WTC11 (cell line): ENCODE measurements around the gene CCM2. TPM values are rescaled to one million over a fixed set of nuclear protein-coding genes. Genes with fewer than 3 reads are reported as not detected.

Experiments
- ATAC-seq: fragments of 200-7000 bp; cut with Tn5 transposase; 2 replicates; pipeline ENCODE4 v1.10.0; 2021; ENCODE audit warnings: mild to moderate bottlenecking, moderate library complexity
- CTCF ChIA-PET: fragments of 300-600 bp; sonication (Branson Sonifier 250); formaldehyde crosslinking; loops from one replicate; lab custom pipeline; 2021; ENCODE audit warnings: antibody characterized with exemption; lab: Charles Lee
- POLR2A ChIA-PET: fragments of 350-600 bp; sonication (Branson Sonifier 250); formaldehyde crosslinking; loops from one replicate; lab custom pipeline; 2021; ENCODE audit warnings: antibody characterized with exemption; lab: Charles Lee
- DNase-seq: peaks from one replicate; pipeline ENCODE4 v3.0.0; 2021; ENCODE audit warnings: low spot score
- H3K27ac Mint-ChIP-seq: 2 replicates; pipeline ENCODE4 v1.8.0; 2021; ENCODE audit warnings: mixed read lengths
- H3K27me3 Mint-ChIP-seq: 2 replicates; pipeline ENCODE4 v1.8.0; 2021; ENCODE audit warnings: low read depth, mild to moderate bottlenecking, moderate library complexity, mixed read lengths
- H3K36me3 Mint-ChIP-seq: 2 replicates; pipeline ENCODE4 v1.8.0; 2021; ENCODE audit warnings: mixed read lengths
- H3K4me1 Mint-ChIP-seq: 2 replicates; pipeline ENCODE4 v1.8.0; 2022; ENCODE audit warnings: mixed read lengths
- H3K4me3 Mint-ChIP-seq: 2 replicates; pipeline ENCODE4 v1.8.0; 2021; ENCODE audit warnings: mild to moderate bottlenecking, moderate library complexity, mixed read lengths
- H3K9me3 Mint-ChIP-seq: 2 replicates; pipeline ENCODE4 v1.8.0; 2021; ENCODE audit warnings: mixed read lengths
- CREB1 ChIP-seq: sonication (generic); formaldehyde crosslinking; IDR thresholded peaks from 2 replicates; pipeline ENCODE4 v1.8.0; 2023; ENCODE audit warnings: mild to moderate bottlenecking, missing genetic modification reagents
- ESRRA ChIP-seq: sonication (generic); formaldehyde crosslinking; IDR thresholded peaks from 2 replicates; pipeline ENCODE4 v1.8.1; 2022; ENCODE audit warnings: mild to moderate bottlenecking, missing genetic modification reagents, borderline replicate concordance
- FOXK1 ChIP-seq: sonication (generic); formaldehyde crosslinking; IDR thresholded peaks from 2 replicates; pipeline ENCODE4 v1.8.0; 2022; ENCODE audit warnings: mild to moderate bottlenecking, moderate library complexity, missing genetic modification reagents
- GABPB1 ChIP-seq: sonication (generic); formaldehyde crosslinking; IDR thresholded peaks from 2 replicates; pipeline ENCODE4 v1.8.1; 2023; ENCODE audit warnings: mild to moderate bottlenecking, missing genetic modification reagents
- HMGXB4 ChIP-seq: sonication (generic); formaldehyde crosslinking; IDR thresholded peaks from 2 replicates; pipeline ENCODE4 v1.8.1; 2023; ENCODE audit warnings: mild to moderate bottlenecking, moderate library complexity, missing genetic modification reagents
- NFYB ChIP-seq: sonication (generic); formaldehyde crosslinking; conservative IDR thresholded peaks from 2 replicates; pipeline ENCODE4 v1.8.0; 2022; ENCODE audit warnings: low read depth, missing genetic modification reagents
- NR2C2 ChIP-seq: sonication (generic); formaldehyde crosslinking; IDR thresholded peaks from 2 replicates; pipeline ENCODE4 v1.8.0; 2022; ENCODE audit warnings: mild to moderate bottlenecking, missing genetic modification reagents
- OVOL2 ChIP-seq: fragments of 250-450 bp; sonication (Bioruptor Pico); IDR thresholded peaks from 2 replicates; pipeline ENCODE4 v1.9.0; 2021; ENCODE audit warnings: mild to moderate bottlenecking, borderline replicate concordance
- SMAD3 ChIP-seq: sonication (generic); formaldehyde crosslinking; IDR thresholded peaks from 2 replicates; pipeline ENCODE4 v1.8.0; 2022; ENCODE audit warnings: missing genetic modification reagents, mild to moderate bottlenecking, borderline replicate concordance
- SMAD4 ChIP-seq: sonication (generic); formaldehyde crosslinking; IDR thresholded peaks from 2 replicates; pipeline ENCODE4 v1.8.0; 2022; ENCODE audit warnings: mild to moderate bottlenecking, missing genetic modification reagents
- SOX15 ChIP-seq: fragments of 250-450 bp; sonication (Bioruptor Pico); IDR thresholded peaks from 2 replicates; pipeline ENCODE4 v1.9.0; 2021; ENCODE audit warnings: mild to moderate bottlenecking
- SP1 ChIP-seq: sonication (generic); formaldehyde crosslinking; conservative IDR thresholded peaks from 2 replicates; pipeline ENCODE4 v1.8.1; 2022; ENCODE audit warnings: missing genetic modification reagents
- ZNF121 ChIP-seq: sonication (generic); formaldehyde crosslinking; IDR thresholded peaks from 2 replicates; pipeline ENCODE4 v1.8.0; 2023; ENCODE audit warnings: missing genetic modification reagents
- ZNF263 ChIP-seq: sonication (generic); formaldehyde crosslinking; IDR thresholded peaks from 2 replicates; pipeline ENCODE4 v1.8.1; 2022; ENCODE audit warnings: low read depth, mild to moderate bottlenecking, moderate library complexity, missing genetic modification reagents
- ZNF317 ChIP-seq: sonication (generic); formaldehyde crosslinking; IDR thresholded peaks from 2 replicates; pipeline ENCODE4 v1.8.1; 2023; ENCODE audit warnings: low read depth, mild to moderate bottlenecking, moderate library complexity, missing genetic modification reagents, borderline replicate concordance
- ZNF396 ChIP-seq: fragments of 250-450 bp; sonication (Bioruptor Pico); IDR thresholded peaks from 2 replicates; pipeline ENCODE4 v1.8.0; 2021; ENCODE audit warnings: mild to moderate bottlenecking, moderate library complexity, borderline replicate concordance
- ZSCAN18 ChIP-seq: fragments of 250-450 bp; sonication (Bioruptor Pico); IDR thresholded peaks from 2 replicates; pipeline ENCODE4 v2.1.2; 2022; ENCODE audit warnings: mild to moderate bottlenecking, moderate library complexity
- total RNA-seq: library from RNA; stranded (reverse); gene quantifications from 3 replicates; pipeline ENCODE4 v1.2.3, GENCODE V29; 2021
- TF ChIP-seq, protein P1 (sequence below): sonication (generic); formaldehyde crosslinking; IDR thresholded peaks from 2 replicates; pipeline ENCODE4 v1.8.1; 2022; ENCODE audit warnings: mild to moderate bottlenecking, missing genetic modification reagents, moderate library complexity, borderline replicate concordance
- TF ChIP-seq, protein P2 (sequence below): sonication (generic); formaldehyde crosslinking; IDR thresholded peaks from 2 replicates; pipeline ENCODE4 v1.8.0; 2022; ENCODE audit warnings: mild to moderate bottlenecking, missing genetic modification reagents
- TF ChIP-seq, protein P3 (sequence below): sonication (generic); formaldehyde crosslinking; IDR thresholded peaks from 2 replicates; pipeline ENCODE4 v1.8.0; 2022; ENCODE audit warnings: mild to moderate bottlenecking, missing genetic modification reagents
- TF ChIP-seq, protein P4 (sequence below): sonication (generic); formaldehyde crosslinking; IDR thresholded peaks from 2 replicates; pipeline ENCODE4 v1.8.1; 2022; ENCODE audit warnings: low read depth, mild to moderate bottlenecking, moderate library complexity, missing genetic modification reagents, borderline replicate concordance
- TF ChIP-seq, protein P5 (sequence below): fragments of 250-450 bp; sonication (Bioruptor Pico); IDR thresholded peaks from 2 replicates; pipeline ENCODE4 v1.9.0; 2021; ENCODE audit warnings: mild to moderate bottlenecking

CCM2 gene
- total RNA-seq, 1 experiment from 2014 or later: 32.7 TPM

DNA sequence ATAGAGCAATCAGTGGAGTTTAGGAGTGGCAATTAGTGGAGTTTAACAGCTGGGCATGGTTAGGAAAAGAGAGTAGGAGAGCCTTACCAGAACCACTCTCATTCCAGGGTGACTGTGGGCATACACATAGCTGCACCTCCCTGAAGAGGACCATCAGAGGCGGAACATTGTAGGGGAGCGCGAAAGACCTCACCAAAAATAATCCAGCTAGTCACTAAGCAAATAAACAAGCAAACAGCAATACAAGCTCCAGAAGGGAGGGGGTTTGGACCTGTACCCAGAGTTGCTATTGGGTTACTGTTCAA, 92.9 kb downstream of the CCM2 start (continued):
- TF ChIP-seq NFYB (no peak), ZNF317 (no peak)
- TF ChIP-seq, protein P1, sequence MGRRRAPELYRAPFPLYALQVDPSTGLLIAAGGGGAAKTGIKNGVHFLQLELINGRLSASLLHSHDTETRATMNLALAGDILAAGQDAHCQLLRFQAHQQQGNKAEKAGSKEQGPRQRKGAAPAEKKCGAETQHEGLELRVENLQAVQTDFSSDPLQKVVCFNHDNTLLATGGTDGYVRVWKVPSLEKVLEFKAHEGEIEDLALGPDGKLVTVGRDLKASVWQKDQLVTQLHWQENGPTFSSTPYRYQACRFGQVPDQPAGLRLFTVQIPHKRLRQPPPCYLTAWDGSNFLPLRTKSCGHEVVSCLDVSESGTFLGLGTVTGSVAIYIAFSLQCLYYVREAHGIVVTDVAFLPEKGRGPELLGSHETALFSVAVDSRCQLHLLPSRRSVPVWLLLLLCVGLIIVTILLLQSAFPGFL (CRISPR knock-in tag): no peak

DNA sequence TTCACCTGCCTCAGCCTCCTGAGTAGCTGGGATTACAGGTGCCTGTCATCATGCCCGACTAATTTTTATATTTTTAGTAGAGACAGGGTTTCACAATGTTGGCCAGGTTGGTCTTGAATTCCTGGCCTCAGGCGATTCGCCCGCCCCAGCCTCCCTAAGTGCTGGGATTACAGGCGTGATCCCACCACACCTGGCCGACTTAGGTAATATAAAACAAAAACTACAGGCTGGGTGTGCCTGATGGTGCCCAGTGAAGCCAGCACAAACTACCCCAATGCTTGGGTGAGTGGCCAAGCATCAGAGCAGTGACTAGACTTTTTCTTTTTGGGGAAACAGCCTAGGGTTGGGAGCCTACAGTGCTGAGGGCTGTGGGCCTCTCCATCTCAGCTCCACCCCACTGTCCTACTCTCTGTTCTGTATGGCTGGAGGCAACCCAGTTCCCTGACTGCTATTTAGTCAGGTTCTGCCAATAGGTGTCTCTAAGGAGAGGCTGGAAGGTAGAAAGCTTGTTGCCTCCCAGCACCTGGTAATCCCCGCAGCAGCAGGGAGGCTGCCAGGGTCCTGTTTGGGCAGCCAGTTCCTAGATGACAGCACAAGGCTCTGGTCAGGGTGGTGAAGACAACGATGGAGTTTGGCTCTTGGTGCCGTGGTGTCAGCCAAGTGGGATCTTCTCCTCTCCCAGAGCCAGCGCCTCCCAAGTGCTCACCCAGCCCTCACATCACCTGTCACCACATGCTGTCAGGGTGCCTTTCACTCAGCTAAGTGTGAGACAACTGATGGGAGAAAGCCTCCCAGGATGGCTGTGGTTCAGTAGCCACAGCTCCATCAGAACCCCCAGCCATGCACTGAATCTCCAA, 99.2 kb downstream of the CCM2 start:
- ATAC-seq (peak; percentile 75), DNase-seq (no peak)
- H3K27me3 Mint-ChIP-seq: no peaks in the 10 kb centered on the region
- no peaks in the 10 kb centered on the region for H3K9me3 Mint-ChIP-seq
- CTCF ChIA-PET: interaction anchor here (1.5 to 2.2 kb wide), 3 partner anchors 13 to 126 kb away, joined by 3 to 13 read pairs (median 7); no protein-coding TSS in a partner anchor
- POLR2A ChIA-PET: interaction anchor here (1.6 kb wide), 1 partner anchor 12 kb away, joined by 5 read pairs; the partner anchor contains the start of gene TBRG4
- H3K4me1 Mint-ChIP-seq: no peaks in the 10 kb centered on the region
- H3K4me3 Mint-ChIP-seq: no peak overlapping the region
- peaks cover 39% of the 10 kb centered on the region for H3K36me3 Mint-ChIP-seq
- no peak overlapping the region for H3K27ac Mint-ChIP-seq
- TF ChIP-seq HMGXB4 (CRISPR knock-in tag) (no peak), ZNF263 (CRISPR knock-in tag) (no peak), GABPB1 (CRISPR knock-in tag) (no peak), SMAD4 (no peak), NR2C2 (CRISPR knock-in tag) (no peak), ZSCAN18 (CRISPR knock-in tag) (no peak), ESRRA (CRISPR knock-in tag) (no peak), OVOL2 (CRISPR knock-in tag) (no peak), ZNF121 (CRISPR knock-in tag) (no peak), ZNF396 (CRISPR knock-in tag) (no peak), SOX15 (no peak), CREB1 (CRISPR knock-in tag) (no peak), FOXK1 (no peak), SMAD3 (CRISPR knock-in tag) (no peak), SP1 (CRISPR knock-in tag) (no peak)
- TF ChIP-seq, protein P2, sequence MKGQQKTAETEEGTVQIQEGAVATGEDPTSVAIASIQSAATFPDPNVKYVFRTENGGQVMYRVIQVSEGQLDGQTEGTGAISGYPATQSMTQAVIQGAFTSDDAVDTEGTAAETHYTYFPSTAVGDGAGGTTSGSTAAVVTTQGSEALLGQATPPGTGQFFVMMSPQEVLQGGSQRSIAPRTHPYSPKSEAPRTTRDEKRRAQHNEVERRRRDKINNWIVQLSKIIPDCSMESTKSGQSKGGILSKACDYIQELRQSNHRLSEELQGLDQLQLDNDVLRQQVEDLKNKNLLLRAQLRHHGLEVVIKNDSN (CRISPR knock-in tag): no peak
- TF ChIP-seq, protein P3, sequence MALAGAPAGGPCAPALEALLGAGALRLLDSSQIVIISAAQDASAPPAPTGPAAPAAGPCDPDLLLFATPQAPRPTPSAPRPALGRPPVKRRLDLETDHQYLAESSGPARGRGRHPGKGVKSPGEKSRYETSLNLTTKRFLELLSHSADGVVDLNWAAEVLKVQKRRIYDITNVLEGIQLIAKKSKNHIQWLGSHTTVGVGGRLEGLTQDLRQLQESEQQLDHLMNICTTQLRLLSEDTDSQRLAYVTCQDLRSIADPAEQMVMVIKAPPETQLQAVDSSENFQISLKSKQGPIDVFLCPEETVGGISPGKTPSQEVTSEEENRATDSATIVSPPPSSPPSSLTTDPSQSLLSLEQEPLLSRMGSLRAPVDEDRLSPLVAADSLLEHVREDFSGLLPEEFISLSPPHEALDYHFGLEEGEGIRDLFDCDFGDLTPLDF (CRISPR knock-in tag): no peak
- TF ChIP-seq, protein P4, sequence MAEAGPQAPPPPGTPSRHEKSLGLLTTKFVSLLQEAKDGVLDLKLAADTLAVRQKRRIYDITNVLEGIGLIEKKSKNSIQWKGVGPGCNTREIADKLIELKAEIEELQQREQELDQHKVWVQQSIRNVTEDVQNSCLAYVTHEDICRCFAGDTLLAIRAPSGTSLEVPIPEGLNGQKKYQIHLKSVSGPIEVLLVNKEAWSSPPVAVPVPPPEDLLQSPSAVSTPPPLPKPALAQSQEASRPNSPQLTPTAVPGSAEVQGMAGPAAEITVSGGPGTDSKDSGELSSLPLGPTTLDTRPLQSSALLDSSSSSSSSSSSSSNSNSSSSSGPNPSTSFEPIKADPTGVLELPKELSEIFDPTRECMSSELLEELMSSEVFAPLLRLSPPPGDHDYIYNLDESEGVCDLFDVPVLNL: no peak
- TF ChIP-seq, protein P5, sequence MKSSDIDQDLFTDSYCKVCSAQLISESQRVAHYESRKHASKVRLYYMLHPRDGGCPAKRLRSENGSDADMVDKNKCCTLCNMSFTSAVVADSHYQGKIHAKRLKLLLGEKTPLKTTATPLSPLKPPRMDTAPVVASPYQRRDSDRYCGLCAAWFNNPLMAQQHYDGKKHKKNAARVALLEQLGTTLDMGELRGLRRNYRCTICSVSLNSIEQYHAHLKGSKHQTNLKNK (CRISPR knock-in tag): no peak
